ENCODE data around the gene POFUT2.
A peak's percentile ranks its signal among the peaks of the same experiment; 100 is the strongest.
"Not testable (repeated sequence)": the region's sequence is repeated elsewhere in the genome, so short reads cannot be mapped to it uniquely, and the experiment has no call there.

Gene POFUT2

GRCh38 chr21:45325206-45326168, 37.8 kb upstream of the POFUT2 start:
- no peak for DNase-seq

DNA sequence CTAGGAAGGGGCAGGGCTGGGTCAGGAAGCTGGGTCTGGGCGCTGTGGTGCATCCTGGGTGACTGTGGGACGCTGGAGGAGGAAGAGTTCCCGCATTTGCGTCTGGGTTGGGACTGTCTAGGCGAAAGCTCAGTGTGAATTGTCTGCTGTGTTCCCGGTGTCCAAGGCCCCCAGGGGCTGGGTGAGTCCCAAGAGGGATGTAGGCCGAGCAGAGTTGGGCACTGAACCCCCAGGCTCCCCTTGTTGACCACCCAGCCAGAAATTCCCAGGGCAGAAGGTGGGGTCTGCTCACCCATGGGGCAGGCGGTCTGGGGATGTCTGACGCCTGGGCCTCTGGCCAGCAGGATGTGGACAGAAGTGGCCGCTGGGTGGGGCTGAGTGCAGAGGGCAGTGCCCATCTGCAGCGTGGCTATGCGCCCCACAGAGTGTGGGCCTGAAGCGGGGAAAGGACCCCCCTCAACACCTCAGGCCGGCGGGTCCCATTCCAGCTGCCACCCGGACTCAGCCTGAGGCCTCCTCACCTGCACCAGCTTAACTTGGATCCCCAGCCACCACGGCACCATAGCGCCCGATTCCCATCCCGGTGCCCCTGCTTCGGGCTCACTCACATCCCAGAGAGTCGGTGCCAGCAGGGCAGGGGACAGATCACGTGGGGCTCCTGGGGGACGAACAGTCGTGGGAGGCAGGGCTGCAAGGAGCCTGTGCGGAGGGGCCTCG, 37.0 kb upstream of the POFUT2 start:
- no peak for DNase-seq

DNA sequence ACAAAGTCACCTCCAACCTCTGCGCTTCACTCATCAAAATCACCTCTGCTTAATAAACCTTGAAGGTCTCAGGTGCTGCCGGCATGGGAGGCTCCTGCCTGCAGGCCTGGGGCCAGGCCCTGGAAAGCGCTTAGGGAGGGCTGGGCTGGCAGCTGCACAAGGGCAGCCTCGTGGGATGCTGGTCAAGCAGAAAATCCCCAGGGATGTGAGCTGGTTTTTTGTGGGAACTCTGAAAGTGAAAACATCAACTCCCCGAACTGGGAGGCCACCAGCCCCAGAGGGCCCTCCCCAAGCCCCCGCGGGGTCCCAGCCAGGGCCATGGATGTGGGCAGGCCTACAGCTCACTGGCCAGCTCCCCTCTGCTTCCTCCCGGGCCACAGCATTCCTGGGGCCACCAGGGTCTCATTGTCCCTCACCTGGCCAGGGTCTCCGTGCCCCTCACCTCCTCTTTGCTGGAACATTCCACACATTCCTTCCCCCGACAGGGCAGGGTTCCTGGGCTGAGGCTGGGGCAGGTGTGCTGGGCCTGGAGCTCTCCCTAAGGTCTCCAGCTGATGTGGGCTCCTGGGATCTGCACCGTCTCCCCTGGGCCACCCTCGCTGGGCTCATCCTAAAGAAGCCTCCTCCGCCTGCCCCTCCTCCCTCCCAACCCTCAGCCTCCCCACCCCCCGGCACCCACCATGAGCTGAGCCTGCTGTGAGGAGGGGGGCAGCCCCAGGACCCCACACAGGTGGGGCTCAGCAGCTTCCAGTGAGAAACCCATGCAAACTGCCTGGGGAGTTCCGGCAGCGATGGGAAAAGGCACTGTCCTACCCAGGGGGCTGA, 36.0 kb upstream of the POFUT2 start:
- no peak for DNase-seq

- DNase-seq: no peak
Measured at GRCh38 chr21:45322960-45323461, 35.3 kb upstream of the POFUT2 start.

- no peak for DNase-seq
Measured at GRCh38 chr21:45322231-45322959, 34.7 kb upstream of the POFUT2 start.

GRCh38 chr21:45320261-45321025, 32.7 kb upstream of the POFUT2 start:
- peak; percentile 65 for DNase-seq

GRCh38 chr21:45319461-45320211, 31.9 kb upstream of the POFUT2 start:
- DNase-seq: no peak

DNA sequence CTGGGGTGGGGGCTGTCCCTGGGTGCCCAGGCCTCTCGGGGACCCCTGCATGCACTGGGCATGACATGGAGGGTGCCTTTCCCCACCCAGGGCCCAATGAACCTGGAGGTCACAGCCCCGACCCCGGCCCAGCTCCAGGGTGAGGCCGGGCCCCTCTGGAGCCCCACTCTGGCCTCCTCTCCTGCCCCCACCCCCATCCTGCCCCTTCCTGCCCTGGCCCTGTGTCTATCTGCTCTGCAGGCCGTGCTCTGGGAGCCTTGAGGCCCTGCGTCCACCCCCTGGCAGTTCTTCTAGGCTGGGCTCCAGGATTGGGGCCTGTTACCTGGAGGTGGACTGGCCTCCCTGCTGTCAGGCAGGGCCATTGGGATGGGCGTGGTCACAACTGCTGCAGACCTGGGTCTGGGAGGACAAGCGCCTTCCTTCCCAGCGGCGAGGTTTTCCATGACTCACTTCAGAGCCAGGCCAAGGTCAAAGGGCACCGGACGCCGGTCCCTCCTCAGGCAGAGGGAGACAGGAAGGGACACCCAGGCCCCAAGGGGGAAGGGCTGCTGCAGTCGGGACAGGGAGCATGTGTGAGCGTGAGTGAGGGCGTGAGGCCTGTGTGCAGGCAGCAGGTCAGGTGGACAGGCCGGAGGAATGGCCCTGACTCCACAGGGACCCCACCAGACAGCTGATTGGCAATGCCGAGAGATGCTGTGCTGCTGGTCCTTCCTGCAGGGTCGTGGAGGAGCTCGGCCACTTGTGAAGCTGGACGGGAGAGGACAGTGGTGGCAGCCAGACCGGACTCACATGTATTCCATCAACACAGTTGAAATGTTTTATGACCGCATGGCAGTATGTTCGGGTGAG, 31.1 kb upstream of the POFUT2 start:
- DNase-seq: no peak

DNA sequence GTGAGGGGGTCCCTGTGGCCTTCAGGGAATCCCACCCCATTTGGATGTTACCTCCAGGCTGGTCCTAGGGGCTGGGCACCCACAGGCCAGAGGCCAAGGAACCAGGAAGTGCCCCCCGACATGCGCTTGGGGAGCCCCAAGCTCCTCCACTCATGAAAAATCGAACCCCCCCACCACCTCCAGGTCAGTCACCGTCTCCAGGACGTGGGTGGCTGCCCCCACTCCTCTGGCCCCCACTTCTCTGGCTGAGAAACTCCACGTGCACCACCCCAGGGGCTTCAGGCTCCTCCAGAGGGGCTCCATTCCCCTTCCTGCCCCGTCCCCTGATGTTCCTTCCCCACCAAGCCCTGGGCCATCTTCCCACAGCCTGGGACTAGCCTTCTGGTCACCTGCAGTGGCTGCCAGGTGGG, 30.5 kb upstream of the POFUT2 start:
- DNase-seq: no peak

DNA sequence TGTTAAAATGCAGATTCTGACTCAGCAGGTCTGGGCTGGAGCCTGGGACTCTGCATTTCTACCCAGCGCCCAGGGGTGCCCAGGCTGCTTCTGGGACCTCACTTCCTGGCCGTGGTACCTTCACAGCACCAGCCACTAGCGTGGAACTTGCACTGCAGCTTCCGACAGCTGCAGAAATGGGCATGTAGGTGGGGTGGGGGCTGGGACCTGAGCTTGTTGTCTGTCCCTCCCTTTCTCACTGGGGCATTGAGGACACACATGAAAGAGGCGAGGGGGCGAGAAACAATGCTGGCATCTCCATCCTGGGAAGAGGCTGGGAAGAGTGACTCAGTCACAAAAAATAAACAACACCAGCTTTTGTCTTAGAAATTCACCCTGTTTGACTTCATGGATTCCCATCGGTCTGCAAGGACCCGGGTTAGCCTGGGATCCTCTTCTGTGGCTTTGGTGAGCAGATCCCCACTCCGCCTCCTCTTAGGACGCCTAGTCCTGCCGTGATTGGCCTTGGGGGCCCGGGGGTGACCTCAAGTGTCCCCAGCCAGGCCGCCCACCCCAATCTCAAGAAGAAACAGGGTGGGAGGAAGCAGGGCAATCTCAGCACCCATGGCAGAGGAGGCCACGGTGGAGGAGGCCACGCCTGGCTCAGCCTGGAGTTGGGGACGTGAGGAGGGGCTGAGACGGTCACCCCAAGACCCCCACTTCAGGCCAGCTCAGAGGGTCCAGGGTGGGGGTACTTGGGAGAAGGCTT, 29.9 kb upstream of the POFUT2 start:
- DNase-seq: no peak

GRCh38 chr21:45316871-45317397, 29.2 kb upstream of the POFUT2 start:
- DNase-seq: no peak

DNA sequence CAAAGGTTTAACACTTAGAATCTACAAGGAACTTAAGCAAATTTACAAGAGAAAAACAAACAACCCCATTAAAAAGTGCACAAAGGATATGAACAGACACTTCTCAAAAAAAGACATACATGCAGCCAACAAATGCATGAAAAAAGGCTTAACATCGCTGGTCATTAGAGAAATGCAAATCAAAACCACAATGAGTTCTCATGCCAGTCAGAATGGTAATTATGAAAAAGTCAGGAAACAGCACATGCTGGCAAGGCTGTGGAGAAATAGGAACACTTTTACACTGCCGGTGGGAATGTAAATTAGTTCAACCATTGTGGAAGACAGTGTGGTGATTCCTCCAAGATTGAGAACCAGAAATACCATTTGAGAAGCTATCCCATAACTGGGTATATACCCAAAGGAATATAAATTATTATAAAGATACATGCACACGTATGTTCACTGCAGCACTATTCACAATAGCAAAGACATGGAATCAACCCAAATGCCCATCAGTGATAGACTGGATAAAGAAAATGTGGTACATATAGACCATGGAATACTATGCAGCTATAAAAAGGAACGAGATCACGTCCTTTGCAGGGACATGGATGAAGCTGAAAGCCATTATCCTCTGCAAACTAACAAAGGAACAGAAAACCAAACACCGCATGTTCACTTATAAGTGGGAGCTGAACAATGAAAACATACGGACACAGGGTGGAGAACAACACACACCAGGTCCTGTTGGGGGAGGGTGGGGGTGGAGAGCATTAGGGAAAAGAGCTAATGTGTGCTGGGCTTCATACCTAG, 28.2 kb upstream of the POFUT2 start:
- not testable (repeated sequence) for DNase-seq

- DNase-seq: no peak
Measured at GRCh38 chr21:45313682-45314081, 26.0 kb upstream of the POFUT2 start.

DNA sequence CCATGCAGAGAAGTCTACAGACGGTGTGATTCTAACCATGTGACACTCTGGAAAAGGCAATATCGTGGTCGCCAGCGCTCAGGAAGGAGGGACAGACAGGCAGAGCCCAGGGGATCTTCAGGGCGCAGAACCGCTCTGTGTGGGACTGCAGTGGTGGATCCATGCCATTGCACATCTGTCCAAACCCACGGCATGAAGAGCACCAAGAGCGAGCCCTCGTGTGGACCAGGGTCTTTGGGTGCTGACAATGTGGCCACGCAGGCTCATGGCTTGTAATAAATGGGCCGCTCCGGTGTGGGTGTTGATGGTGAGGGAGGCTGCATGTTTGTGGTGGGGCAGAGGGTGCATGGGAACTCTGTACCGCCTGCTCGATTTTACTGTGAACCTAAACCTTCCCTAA, 25.3 kb upstream of the POFUT2 start:
- DNase-seq: no peak

DNA sequence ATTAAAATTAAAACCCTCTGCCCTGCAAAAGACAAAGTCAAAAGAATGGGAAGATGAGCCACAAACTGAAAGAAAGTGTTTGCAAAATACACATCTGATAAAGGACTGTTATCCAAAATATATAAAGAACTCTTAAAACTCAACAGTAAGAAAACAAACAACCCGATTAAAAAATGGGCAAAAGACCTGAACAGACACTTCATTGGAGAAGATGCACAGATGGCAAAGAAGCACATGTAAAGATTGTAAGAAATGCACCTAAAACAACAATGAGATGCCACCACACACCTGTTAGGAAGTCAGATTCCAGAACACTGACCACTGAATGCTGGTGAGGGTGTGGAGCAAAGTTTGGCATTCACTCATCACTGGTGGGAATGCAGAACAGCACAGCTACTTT, 24.6 kb upstream of the POFUT2 start:
- DNase-seq: no peak

DNA sequence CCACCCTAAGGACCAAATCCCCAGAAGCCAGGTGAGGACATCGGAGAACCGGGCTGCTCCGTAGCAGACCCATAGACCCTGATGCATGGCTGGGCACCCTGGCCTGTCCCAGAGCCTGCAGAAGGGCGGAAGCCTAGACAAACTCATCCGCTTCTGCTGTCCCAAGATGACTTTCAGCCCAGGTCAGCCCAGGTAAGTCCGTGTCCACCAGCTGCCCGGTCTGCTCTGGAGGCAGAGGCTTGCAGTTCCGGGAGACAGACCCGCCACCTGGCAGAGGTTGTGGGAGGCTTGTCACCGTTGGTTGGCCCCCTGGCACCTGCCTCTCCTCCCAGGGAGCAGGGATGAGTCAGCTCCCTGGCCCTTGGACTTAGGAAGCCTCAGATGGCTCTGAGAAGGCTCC, 22.8 kb upstream of the POFUT2 start:
- DNase-seq: no peak

GRCh38 chr21:45309987-45310381, 22.3 kb upstream of the POFUT2 start:
- DNase-seq: no peak
